ENCODE measurements around the gene GYG1. TPM values are rescaled to one million over a fixed set of nuclear protein-coding genes. Genes with fewer than 3 reads are reported as not detected.
A peak's percentile ranks its signal among the peaks of the same experiment; 100 is the strongest.

The GYG1 gene
- total RNA-seq, 1 experiment from 2014 or later, result 34.8 TPM

GRCh38 chr3:149010504-149010951 lies 19.2 kb downstream of the GYG1 start:
- peaks cover 15% of the 10 kb centered on the region for H3K4me1 Mint-ChIP-seq
- ATAC-seq (no peak), DNase-seq (ENCODE audit: low spot score) (no peak)
- no peaks in the 10 kb centered on the region for H3K27me3 Mint-ChIP-seq (ENCODE audit: low read depth)
- no peak overlapping the region for H3K4me3 Mint-ChIP-seq
- TF ChIP-seq PREB (CRISPR knock-in tag; IDR thresholded peaks at IDR 0.05; ENCODE audit: borderline replicate concordance), result no peak
- TF ChIP-seq TEAD4 (CRISPR knock-in tag; IDR thresholded peaks at IDR 0.05), result no peak
- no peak for TF ChIP-seq JUN (CRISPR knock-in tag; IDR thresholded peaks at IDR 0.05)
- no peak for TF ChIP-seq NR1H2 (CRISPR knock-in tag; IDR thresholded peaks at IDR 0.05)
- TF ChIP-seq CREM (CRISPR knock-in tag; IDR thresholded peaks at IDR 0.05), result no peak
- no peak for TF ChIP-seq MYBL2 (CRISPR knock-in tag; IDR thresholded peaks at IDR 0.05)
- TF ChIP-seq OVOL2 (CRISPR knock-in tag; IDR thresholded peaks at IDR 0.05; ENCODE audit: borderline replicate concordance), result no peak
- no peak for TF ChIP-seq ATF1 (CRISPR knock-in tag; IDR thresholded peaks at IDR 0.05)
- TF ChIP-seq CDX4 (CRISPR knock-in tag; IDR thresholded peaks at IDR 0.05; ENCODE audit: borderline replicate concordance), result no peak
- TF ChIP-seq MXD4 (CRISPR knock-in tag; IDR thresholded peaks at IDR 0.05; ENCODE audit: borderline replicate concordance), result no peak
- TF ChIP-seq ZNF219 (CRISPR knock-in tag; IDR thresholded peaks at IDR 0.05; ENCODE audit: borderline replicate concordance), result no peak
- no peak for TF ChIP-seq PRDM15 (CRISPR knock-in tag; IDR thresholded peaks at IDR 0.05)
- no peak for TF ChIP-seq ATF2 (CRISPR knock-in tag; IDR thresholded peaks at IDR 0.05; ENCODE audit: borderline replicate concordance, low read depth)
- TF ChIP-seq SMAD3 (CRISPR knock-in tag; IDR thresholded peaks at IDR 0.05; ENCODE audit: borderline replicate concordance), result no peak
- no peak for TF ChIP-seq IRF2 (CRISPR knock-in tag; IDR thresholded peaks at IDR 0.05; ENCODE audit: borderline replicate concordance, low read depth)
- no peak for TF ChIP-seq ZNF281 (CRISPR knock-in tag; IDR thresholded peaks at IDR 0.05)
- no peak for TF ChIP-seq RELA (CRISPR knock-in tag; IDR thresholded peaks at IDR 0.05; ENCODE audit: borderline replicate concordance)
- TF ChIP-seq ZBTB21 (CRISPR knock-in tag; IDR thresholded peaks at IDR 0.05; ENCODE audit: borderline replicate concordance), result no peak
- no peaks in the 10 kb centered on the region for H3K9me3 Mint-ChIP-seq
- H3K27ac Mint-ChIP-seq, result peak overlapping the region; percentile 51; the same call in 1 of the 2 replicates
- POLR2A ChIA-PET, result no interaction called here
- peaks cover 41% of the 10 kb centered on the region for H3K36me3 Mint-ChIP-seq
- CTCF ChIA-PET, result no interaction called here
